SK-N-SH (cell line): Measurements from ENCODE around the gene WWOX. TPM values are rescaled to one million over a fixed set of nuclear protein-coding genes. Genes with fewer than 3 reads are reported as not detected.

Source experiments
- CTCF ChIA-PET: fragments of 300-600, 350-600 bp; formaldehyde crosslinking; extraction: SDS; loops from one replicate; lab custom pipeline; 2021; lab: Yijun Ruan, JAX
- POLR2A ChIA-PET: fragments of 350-600 bp; sonication (Branson Sonifier 250); formaldehyde crosslinking; extraction: SDS; loops from one replicate; lab custom pipeline; 2020; ENCODE audit warnings: antibody characterized with exemption, inconsistent platforms; lab: Yijun Ruan, JAX
- DNase-seq: peaks from one replicate; pipeline ENCODE4 v3.0.0; 2012
- H2AFZ ChIP-seq: fragments of 200-600 bp; sonication (generic); 2 replicates; pipeline ENCODE4 v1.8.1; 2016; ENCODE audit warnings: antibody characterized with exemption, mild to moderate bottlenecking, low read depth
- H3F3A ChIP-seq: fragments of 200-600 bp; sonication (generic); replicated peaks from 2 replicates; pipeline ENCODE3; 2016; ENCODE audit warnings: antibody characterized with exemption, mild to moderate bottlenecking; ENCODE audit not compliant: insufficient read depth
- H3K27ac ChIP-seq, 2 experiments: fragments of 200-500 bp in 1 of 2; fragments of 200-600 bp in 1 of 2; sonication (Bioruptor generic) in 1 of 2; sonication (generic), shearing (Covaris generic) in 1 of 2; 2 replicates each; pipeline versions ENCODE4 v1.5.1 to v1.6.1; 2014 to 2016; ENCODE audit warnings: low read depth in 2 of 2, inconsistent platforms in 1 of 2, low read length in 1 of 2, mild to moderate bottlenecking in 1 of 2, mixed read lengths in 1 of 2
- H3K27me3 ChIP-seq: fragments of 200-600 bp; sonication (generic), shearing (Covaris generic); 2 replicates; pipeline ENCODE4 v1.6.1; 2016; ENCODE audit warnings: mixed run types; ENCODE audit not compliant: insufficient read depth
- H3K36me3 ChIP-seq, 2 experiments: fragments of 200-500 bp in 1 of 2; fragments of 200-600 bp in 1 of 2; sonication (Bioruptor generic) in 1 of 2; sonication (generic) in 1 of 2; replicated peaks in 1 of 2; 2 replicates each; pipeline versions ENCODE3 to v1.5.1; 2014 to 2016; ENCODE audit warnings: low read length in 1 of 2, mild to moderate bottlenecking in 1 of 2; ENCODE audit not compliant: insufficient read depth in 2 of 2, control insufficient read depth in 1 of 2
- H3K4me1 ChIP-seq, 2 experiments: fragments of 200-500 bp in 1 of 2; fragments of 200-600 bp in 1 of 2; sonication (Bioruptor generic) in 1 of 2; sonication (generic), shearing (Covaris generic) in 1 of 2; 2 replicates each; pipeline versions ENCODE4 v1.5.1 to v1.6.1; 2014 to 2016; ENCODE audit warnings: low read depth in 1 of 2, low read length in 1 of 2, mixed run types in 1 of 2; ENCODE audit not compliant: insufficient read depth in 2 of 2, control insufficient read depth in 1 of 2
- H3K4me2 ChIP-seq: fragments of 200-600 bp; sonication (generic), shearing (Covaris generic); 2 replicates; pipeline ENCODE4 v1.6.1; 2017; ENCODE audit warnings: mixed run types
- H3K4me3 ChIP-seq, 2 experiments: fragments of 200-500 bp in 1 of 2; fragments of 200-600 bp in 1 of 2; sonication (Bioruptor generic) in 1 of 2; sonication (generic), shearing (Covaris generic) in 1 of 2; 2 replicates each; pipeline versions ENCODE4 v1.5.1 to v1.8.1; 2014 to 2016; ENCODE audit warnings: low read depth in 2 of 2, inconsistent platforms in 1 of 2, low read length in 1 of 2, mild to moderate bottlenecking in 1 of 2, mixed read lengths in 1 of 2, moderate library complexity in 1 of 2
- H3K79me2 ChIP-seq: fragments of 200-600 bp; sonication (generic); 2 replicates; pipeline ENCODE4 v1.8.1; 2017; ENCODE audit warnings: mild to moderate bottlenecking; ENCODE audit not compliant: insufficient read depth
- H3K9ac ChIP-seq: fragments of 200-600 bp; sonication (generic); 2 replicates; pipeline ENCODE4 v1.6.1; 2017; ENCODE audit warnings: mixed run types
- H3K9me2 ChIP-seq: fragments of 200-600 bp; sonication (generic); 2 replicates; pipeline ENCODE4 v1.6.1; 2017; ENCODE audit warnings: mixed run types
- H3K9me3 ChIP-seq: fragments of 200-600 bp; sonication (generic); 2 replicates; pipeline ENCODE4 v1.6.1; 2017; ENCODE audit warnings: mixed run types, mild to moderate bottlenecking, moderate library complexity
- H4K20me1 ChIP-seq: fragments of 200-600 bp; sonication (generic); 2 replicates; pipeline ENCODE4 v1.6.1; 2017; ENCODE audit warnings: mild to moderate bottlenecking, mixed run types; ENCODE audit not compliant: insufficient read depth
- CTCF ChIP-seq: fragments of 200-600 bp; sonication (generic); IDR thresholded peaks from 2 replicates; pipeline ENCODE4 v1.6.1; 2017; ENCODE audit warnings: antibody characterized with exemption, mild to moderate bottlenecking, moderate library complexity
- FOSL2 ChIP-seq: IDR thresholded peaks from 2 replicates; pipeline ENCODE4 v1.4.0; 2012; ENCODE audit warnings: low read depth, mild to moderate bottlenecking, moderate library complexity, borderline replicate concordance
- FOXJ3 ChIP-seq: sonication (generic); formaldehyde crosslinking; IDR thresholded peaks from 2 replicates; pipeline ENCODE4 v1.5.1; 2020; ENCODE audit warnings: mild to moderate bottlenecking, missing genetic modification reagents
- GATA2 ChIP-seq: sonication (generic); formaldehyde crosslinking; IDR thresholded peaks from 2 replicates; pipeline ENCODE4 v1.5.0; 2020; ENCODE audit warnings: mild to moderate bottlenecking, missing genetic modification reagents
- IRF3 ChIP-seq: fragments of 150-350 bp; IDR thresholded peaks from 2 replicates; pipeline ENCODE4 v1.6.1; 2016; ENCODE audit warnings: mild to moderate bottlenecking, low read depth, low read length
- JUND ChIP-seq: IDR thresholded peaks from 2 replicates; pipeline ENCODE4 v1.4.0; 2012
- MAX ChIP-seq: IDR thresholded peaks from 2 replicates; pipeline ENCODE4 v1.4.0; 2012; ENCODE audit warnings: low read depth
- MEF2A ChIP-seq: IDR thresholded peaks from 2 replicates; pipeline ENCODE4 v1.4.0; 2012; ENCODE audit warnings: low read depth, borderline replicate concordance
- NRF1 ChIP-seq: IDR thresholded peaks from 2 replicates; pipeline ENCODE4 v1.6.1; 2012; ENCODE audit warnings: low read depth, mild to moderate bottlenecking, low read length
- PBX3 ChIP-seq: IDR thresholded peaks from 2 replicates; pipeline ENCODE4; 2012
- POLR2AphosphoS5 ChIP-seq: IDR thresholded peaks from 2 replicates; pipeline ENCODE4 v1.6.1; 2012; ENCODE audit warnings: low read depth, low read length
- RFX5 ChIP-seq: IDR thresholded peaks from 2 replicates; pipeline ENCODE4 v1.6.1; 2012; ENCODE audit warnings: mild to moderate bottlenecking, improper control_type of control experiment, low read length
- RXRA ChIP-seq: IDR thresholded peaks from 2 replicates; pipeline ENCODE4 v1.4.0; 2012; ENCODE audit warnings: low read depth, mild to moderate bottlenecking, borderline replicate concordance
- SMC3 ChIP-seq: IDR thresholded peaks from 2 replicates; pipeline ENCODE4 v1.6.1; 2012; ENCODE audit warnings: low read depth, low read length, improper control_type of control experiment
- TAF1 ChIP-seq: IDR thresholded peaks from 2 replicates; pipeline ENCODE4 v1.6.1; 2012; ENCODE audit warnings: low read depth, mild to moderate bottlenecking, low read length, moderate library complexity, borderline replicate concordance
- TEAD4 ChIP-seq: IDR thresholded peaks from 2 replicates; pipeline ENCODE4 v1.4.0; 2012; ENCODE audit warnings: mild to moderate bottlenecking, borderline replicate concordance; ENCODE audit not compliant: insufficient read depth
- USF1 ChIP-seq: IDR thresholded peaks from 2 replicates; pipeline ENCODE4 v1.4.0; 2012; ENCODE audit warnings: low read depth, borderline replicate concordance
- WGBS: methylation state at CpG from one replicate; pipeline ENCODE4 v1.1.6; 2017; ENCODE audit warnings: low lambda C conversion rate; 5-methylcytosine and 5-hydroxymethylcytosine counted together
- polyA plus RNA-seq, 3 experiments: library from polyadenylated mRNA; depleted of rRNA; stranded (reverse); fragments of >200 nt; gene quantifications; 2 replicates each; pipeline ENCODE4 v1.2.3, GENCODE V29; 2012

WWOX gene
- polyA plus RNA-seq, 1 of the 3 experiments (the other 2 are of a cell fraction): 10.8 TPM

- H3K27me3 ChIP-seq: no peaks in the 10 kb centered on the region
- no peaks in the 10 kb centered on the region for H3K79me2 ChIP-seq
- H3K9me3 ChIP-seq: no peaks in the 10 kb centered on the region
- no peak overlapping the region for H3K27ac ChIP-seq
- H3K9me2 ChIP-seq: no peaks in the 10 kb centered on the region
- H3K4me1 ChIP-seq: peaks cover 0 to 3% of the 10 kb centered on the region in 2 experiments; a peak in 1 of 4 replicates
- no peaks in the 10 kb centered on the region for H4K20me1 ChIP-seq
- H3F3A ChIP-seq: no peaks in the 10 kb centered on the region
- no peak overlapping the region for H3K9ac ChIP-seq
- H3K4me3 ChIP-seq: no peak overlapping the region
- ChIA-PET CTCF (interaction anchor here (0.7 to 1.9 kb wide), 2 partner anchors 9 to 20 kb away, joined by 3 to 6 read pairs; no protein-coding TSS in a partner anchor), POLR2A (no interaction called here)
- no peak for TF ChIP-seq GATA2 (CRISPR knock-in tag)
- no peak for TF ChIP-seq RXRA
- TF ChIP-seq MAX: no peak
- no peak for TF ChIP-seq TAF1
- no peak for TF ChIP-seq TEAD4
- TF ChIP-seq JUND: no peak
- TF ChIP-seq RFX5: no peak
- TF ChIP-seq FOXJ3 (CRISPR knock-in tag): no peak
- TF ChIP-seq USF1: no peak
- no peak for TF ChIP-seq IRF3
- TF ChIP-seq PBX3: no peak
- TF ChIP-seq FOSL2: no peak
- no peak for TF ChIP-seq MEF2A
- TF ChIP-seq POLR2AphosphoS5: no peak
- TF ChIP-seq SMC3: no peak
- no peak for TF ChIP-seq NRF1
- no peak; the same call in 1 of the 2 replicates for TF ChIP-seq CTCF
- 95% methylated on average over 2 of the region's 2 CpGs for WGBS
- H3K36me3 ChIP-seq: no peaks in the 10 kb centered on the region
- H2AFZ ChIP-seq: no peak overlapping the region
- H3K4me2 ChIP-seq: no peak overlapping the region
- DNase-seq: no peak
Measured at GRCh38 chr16:78458588-78458987, 359.1 kb downstream of the WWOX start.
